Epithelial cell of alveolus of lung (primary cell): ENCODE results near the gene HOXA9. TPM values are rescaled to one million over a fixed set of nuclear protein-coding genes. Genes with fewer than 3 reads are reported as not detected.

Experiments used
- total RNA-seq: library from RNA; depleted of rRNA; stranded (reverse); fragments of >200 nt; gene quantifications from 2 replicates; pipeline ENCODE4 v1.2.1, GENCODE V29; 2015

The HOXA9 gene
- total RNA-seq, result 1.0 and 2.4 TPM in 2 replicates

GRCh38 chr7:27165089-27165995 is at the start of gene HOXA9:
HOXA9 (minus strand) TSS chr7:27165537; CDS start chr7:27165457, 80 bp downstream.

GRCh38 chr7:27199849-27200760 is 34.8 kb upstream of the HOXA9 start, which contains the start of gene HOXA13:
HOXA13 (minus strand) TSS chr7:27200091; CDS start chr7:27200077, 14 bp downstream.

GRCh38 chr7:27185013-27185853 is 19.9 kb upstream of the HOXA9 start, which contains the start of gene HOXA11:
HOXA11 (minus strand) TSS chr7:27185232; CDS start chr7:27185144, 88 bp downstream.

GRCh38 chr7:27173956-27174873 is 8.9 kb upstream of the HOXA9 start, which contains the start of gene HOXA10:
HOXA10 (minus strand) TSS chr7:27174320; CDS start chr7:27174306, 14 bp downstream.

GRCh38 chr7:27156508-27156898 is 8.8 kb downstream of the HOXA9 start, which contains the start of gene HOXA7:
HOXA7 (minus strand) TSS chr7:27156675; CDS start chr7:27156545, 130 bp downstream.

GRCh38 chr7:27151931-27152815 is 13.2 kb downstream of the HOXA9 start, which contains the start of gene HOXA3:
HOXA3 (minus strand) TSS chr7:27152583; CDS start chr7:27110640, 41,943 bp downstream.

GRCh38 chr7:27147199-27148030 is 17.9 kb downstream of the HOXA9 start, which contains the start of gene HOXA6:
HOXA6 (minus strand) TSS chr7:27147774; CDS start chr7:27147749, 25 bp downstream.

GRCh38 chr7:27143023-27143949 is 22.1 kb downstream of the HOXA9 start, which contains the start of gene HOXA5:
HOXA5 (minus strand) TSS chr7:27143681; CDS start chr7:27143607, 74 bp downstream.

GRCh38 chr7:27130540-27131389 is 34.6 kb downstream of the HOXA9 start, which contains the start of gene HOXA4:
HOXA4 (minus strand) TSS chr7:27130757; CDS start chr7:27130733, 24 bp downstream.

Other genes starting within 250 kb of the HOXA9 start
- 1.4 and 3.9 TPM in 2 replicates for gene HOXA1, start 69.5 kb downstream of the HOXA9 start, total RNA-seq
- gene HOXA2, start 62.9 kb downstream of the HOXA9 start, total RNA-seq, result 2.8 and 3.3 TPM in 2 replicates
- gene HOXA4, start 34.8 kb downstream of the HOXA9 start, total RNA-seq, result 5.9 and 8.7 TPM in 2 replicates
- gene HOXA5, start 21.9 kb downstream of the HOXA9 start, total RNA-seq, result 125 and 134 TPM in 2 replicates
- 15.0 and 18.1 TPM in 2 replicates for gene HOXA6, start 17.8 kb downstream of the HOXA9 start, total RNA-seq
- 8.1 and 9.4 TPM in 2 replicates for gene HOXA3, start 13.0 kb downstream of the HOXA9 start, total RNA-seq
- 7.2 and 12.4 TPM in 2 replicates for gene HOXA7, start 8.9 kb downstream of the HOXA9 start, total RNA-seq
- not detected in 2 replicates for gene HOXA10, start 8.8 kb upstream of the HOXA9 start, total RNA-seq
- not detected in 2 replicates for gene HOXA11, start 19.7 kb upstream of the HOXA9 start, total RNA-seq
- gene HOXA13, start 34.6 kb upstream of the HOXA9 start, total RNA-seq, result not detected in 2 replicates
- not detected in 2 replicates for gene EVX1, start 77.3 kb upstream of the HOXA9 start, total RNA-seq